PC-3 (cell line): ENCODE results near the gene IRF5.

Experiments used
- EZH2 ChIP-seq: fragments of 300-600 bp; sonication (generic); IDR thresholded peaks from one replicate; pipeline ENCODE4 v1.6.1; 2017; ENCODE audit warnings: antibody characterized with exemption, mild to moderate bottlenecking, low read length; ENCODE audit not compliant: unreplicated experiment
- EZH2phosphoT487 ChIP-seq: fragments of 300-600 bp; sonication (generic); IDR thresholded peaks from 2 replicates; pipeline ENCODE4 v1.6.1; 2018; ENCODE audit warnings: mild to moderate bottlenecking, antibody characterized with exemption, low read length, borderline replicate concordance
- TF ChIP-seq, protein P1 (sequence below): fragments of 300-600 bp; sonication (generic); conservative IDR thresholded peaks from 2 replicates; pipeline ENCODE4 v1.5.1; 2017; ENCODE audit warnings: antibody characterized with exemption, low read depth, mild to moderate bottlenecking, low read length

DNA sequence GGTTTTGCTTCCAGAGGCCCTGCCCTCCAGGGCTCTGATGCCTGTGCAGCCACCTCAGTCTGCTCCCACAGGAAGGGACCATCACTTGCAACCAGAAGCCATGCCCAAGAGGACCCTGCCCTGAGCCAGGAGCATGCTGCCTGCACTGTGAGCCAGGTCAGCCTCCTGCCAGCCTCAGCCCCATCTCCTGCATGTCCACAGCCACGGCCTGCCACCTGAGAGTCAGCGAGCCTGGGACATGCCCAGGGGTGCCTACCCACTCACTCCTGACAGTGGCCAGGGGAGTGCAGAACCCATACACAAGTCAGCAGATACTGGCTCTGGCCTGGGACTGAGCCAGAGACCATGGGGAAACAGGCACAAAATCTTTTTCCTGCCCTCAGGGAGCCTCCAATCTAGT, 20.6 kb upstream of the IRF5 start:
- TF ChIP-seq EZH2: no peak
- TF ChIP-seq, protein P1, sequence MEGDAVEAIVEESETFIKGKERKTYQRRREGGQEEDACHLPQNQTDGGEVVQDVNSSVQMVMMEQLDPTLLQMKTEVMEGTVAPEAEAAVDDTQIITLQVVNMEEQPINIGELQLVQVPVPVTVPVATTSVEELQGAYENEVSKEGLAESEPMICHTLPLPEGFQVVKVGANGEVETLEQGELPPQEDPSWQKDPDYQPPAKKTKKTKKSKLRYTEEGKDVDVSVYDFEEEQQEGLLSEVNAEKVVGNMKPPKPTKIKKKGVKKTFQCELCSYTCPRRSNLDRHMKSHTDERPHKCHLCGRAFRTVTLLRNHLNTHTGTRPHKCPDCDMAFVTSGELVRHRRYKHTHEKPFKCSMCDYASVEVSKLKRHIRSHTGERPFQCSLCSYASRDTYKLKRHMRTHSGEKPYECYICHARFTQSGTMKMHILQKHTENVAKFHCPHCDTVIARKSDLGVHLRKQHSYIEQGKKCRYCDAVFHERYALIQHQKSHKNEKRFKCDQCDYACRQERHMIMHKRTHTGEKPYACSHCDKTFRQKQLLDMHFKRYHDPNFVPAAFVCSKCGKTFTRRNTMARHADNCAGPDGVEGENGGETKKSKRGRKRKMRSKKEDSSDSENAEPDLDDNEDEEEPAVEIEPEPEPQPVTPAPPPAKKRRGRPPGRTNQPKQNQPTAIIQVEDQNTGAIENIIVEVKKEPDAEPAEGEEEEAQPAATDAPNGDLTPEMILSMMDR: no peak
- TF ChIP-seq EZH2phosphoT487: no peak
